Hepatocyte (in vitro differentiated cells): ENCODE results near the gene MGARP. TPM values are rescaled to one million over a fixed set of nuclear protein-coding genes. Genes with fewer than 3 reads are reported as not detected.

Source experiments
- DNase-seq: peaks from one replicate; pipeline ENCODE4 v3.0.0-alpha.2; 2016; ENCODE audit warnings: low spot score
- H2AFZ ChIP-seq: fragments of 200-600 bp; sonication (generic); 2 replicates; pipeline ENCODE4 v1.6.0; 2016; ENCODE audit warnings: antibody characterized with exemption, mild to moderate bottlenecking
- H3K27ac ChIP-seq: fragments of 200-600 bp; sonication (generic); 2 replicates; pipeline ENCODE4 v1.5.1; 2016; ENCODE audit warnings: mild to moderate bottlenecking
- H3K27me3 ChIP-seq: fragments of 200-600 bp; sonication (generic); 2 replicates; pipeline ENCODE4 v1.6.1; 2016
- H3K36me3 ChIP-seq: fragments of 200-600 bp; sonication (generic); replicated peaks from 2 replicates; pipeline ENCODE4 v1.5.1; 2016; ENCODE audit warnings: low read depth; ENCODE audit not compliant: insufficient read depth
- H3K4me1 ChIP-seq: fragments of 200-600 bp; sonication (generic); 2 replicates; pipeline ENCODE4 v1.5.1; 2016; ENCODE audit warnings: mild to moderate bottlenecking, moderate library complexity; ENCODE audit not compliant: insufficient read depth
- H3K4me2 ChIP-seq: fragments of 200-600 bp; sonication (generic); 2 replicates; pipeline ENCODE4 v1.6.0; 2016
- H3K4me3 ChIP-seq: fragments of 200-600 bp; sonication (generic); 2 replicates; pipeline ENCODE4 v1.5.1; 2016; ENCODE audit warnings: mild to moderate bottlenecking
- H3K79me2 ChIP-seq: fragments of 200-600 bp; sonication (generic); 2 replicates; pipeline ENCODE4 v1.6.0; 2017; ENCODE audit warnings: mild to moderate bottlenecking
- H3K9me2 ChIP-seq: fragments of 200-600 bp; sonication (generic); replicated peaks from 2 replicates; pipeline ENCODE4 v1.6.0; 2017; ENCODE audit warnings: mild to moderate bottlenecking; ENCODE audit not compliant: insufficient read depth
- H3K9me3 ChIP-seq: fragments of 200-600 bp; sonication (generic); 2 replicates; pipeline ENCODE4 v1.5.1; 2016; ENCODE audit warnings: low read depth, mild to moderate bottlenecking
- H4K20me1 ChIP-seq: fragments of 200-600 bp; sonication (generic); 2 replicates; pipeline ENCODE4 v1.6.0; 2016; ENCODE audit warnings: mild to moderate bottlenecking; ENCODE audit not compliant: insufficient read depth, poor library complexity, severe bottlenecking
- EZH2 ChIP-seq: fragments of 200-600 bp; sonication (generic); IDR thresholded peaks from 2 replicates; pipeline ENCODE4 v1.6.1; 2016; ENCODE audit warnings: antibody characterized with exemption, mild to moderate bottlenecking, borderline replicate concordance
- EZH2phosphoT487 ChIP-seq: fragments of 200-600 bp; sonication (generic); IDR thresholded peaks from one replicate; pipeline ENCODE4 v1.6.1; 2018; ENCODE audit warnings: antibody characterized with exemption, mild to moderate bottlenecking, low read depth, moderate library complexity; ENCODE audit not compliant: unreplicated experiment, severe bottlenecking
- WGBS: methylation state at CpG from one replicate; pipeline ENCODE4 v1.1.6; 2016; ENCODE audit warnings: low lambda C conversion rate; ENCODE audit errors: missing lambda C conversion rate; 5-methylcytosine and 5-hydroxymethylcytosine counted together
- polyA plus RNA-seq: library from polyadenylated mRNA; unstranded; fragments of >200 nt; fragmentation: Nextera tagmentation; extraction: Ambion mirVana; gene quantifications from 2 replicates; pipeline ENCODE4 v1.2.1, GENCODE V29; 2016
- total RNA-seq: library from RNA; depleted of rRNA; stranded (reverse); fragments of >200 nt; gene quantifications from 2 replicates; pipeline ENCODE4 v1.2.3, GENCODE V29; 2014
- TF ChIP-seq, protein P1 (sequence below): fragments of 200-600 bp; sonication (generic); IDR thresholded peaks from 2 replicates; pipeline ENCODE4 v1.5.1; 2016; ENCODE audit warnings: antibody characterized with exemption, mild to moderate bottlenecking; ENCODE audit not compliant: poor library complexity

The MGARP gene
- total and polyA plus RNA-seq, 2 experiments from 2014 or later: 0.90 to 4.3 TPM

DNA sequence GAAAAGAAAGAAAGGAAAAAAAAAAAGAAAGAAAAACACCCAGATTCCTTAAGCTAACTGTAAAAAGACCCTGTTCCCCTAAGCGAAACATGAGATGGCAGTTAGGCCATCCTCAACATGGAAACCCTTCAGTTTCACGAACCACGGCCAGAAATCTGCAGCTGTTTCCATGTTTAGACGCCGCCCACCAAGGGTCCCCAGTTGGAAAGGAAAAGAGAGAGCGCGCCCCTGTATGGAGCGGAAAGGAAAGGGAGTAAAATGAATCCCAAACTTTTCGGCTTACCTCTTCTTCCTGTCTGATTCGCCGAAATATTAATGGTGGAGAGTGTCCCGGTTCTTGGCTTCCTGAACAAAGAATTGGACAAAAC lies 38.3 kb downstream of the MGARP start:
- Histone ChIP-seq H3K9me2 (no peaks in the 10 kb centered on the region), H3K36me3 (no peaks in the 10 kb centered on the region), H3K9me3 (no peaks in the 10 kb centered on the region), H2AFZ (no peak overlapping the region), H4K20me1 (no peaks in the 10 kb centered on the region), H3K27me3 (no peaks in the 10 kb centered on the region), H3K4me1 (no peaks in the 10 kb centered on the region), H3K4me2 (no peak overlapping the region), H3K79me2 (no peaks in the 10 kb centered on the region), H3K4me3 (no peak overlapping the region), H3K27ac (no peak overlapping the region)
- no peak for TF ChIP-seq EZH2phosphoT487
- no peak for TF ChIP-seq EZH2
- TF ChIP-seq, protein P1, sequence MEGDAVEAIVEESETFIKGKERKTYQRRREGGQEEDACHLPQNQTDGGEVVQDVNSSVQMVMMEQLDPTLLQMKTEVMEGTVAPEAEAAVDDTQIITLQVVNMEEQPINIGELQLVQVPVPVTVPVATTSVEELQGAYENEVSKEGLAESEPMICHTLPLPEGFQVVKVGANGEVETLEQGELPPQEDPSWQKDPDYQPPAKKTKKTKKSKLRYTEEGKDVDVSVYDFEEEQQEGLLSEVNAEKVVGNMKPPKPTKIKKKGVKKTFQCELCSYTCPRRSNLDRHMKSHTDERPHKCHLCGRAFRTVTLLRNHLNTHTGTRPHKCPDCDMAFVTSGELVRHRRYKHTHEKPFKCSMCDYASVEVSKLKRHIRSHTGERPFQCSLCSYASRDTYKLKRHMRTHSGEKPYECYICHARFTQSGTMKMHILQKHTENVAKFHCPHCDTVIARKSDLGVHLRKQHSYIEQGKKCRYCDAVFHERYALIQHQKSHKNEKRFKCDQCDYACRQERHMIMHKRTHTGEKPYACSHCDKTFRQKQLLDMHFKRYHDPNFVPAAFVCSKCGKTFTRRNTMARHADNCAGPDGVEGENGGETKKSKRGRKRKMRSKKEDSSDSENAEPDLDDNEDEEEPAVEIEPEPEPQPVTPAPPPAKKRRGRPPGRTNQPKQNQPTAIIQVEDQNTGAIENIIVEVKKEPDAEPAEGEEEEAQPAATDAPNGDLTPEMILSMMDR: no peak
- WGBS: 95% methylated on average over 12 of the region's 12 CpGs
- DNase-seq: no peak

DNA sequence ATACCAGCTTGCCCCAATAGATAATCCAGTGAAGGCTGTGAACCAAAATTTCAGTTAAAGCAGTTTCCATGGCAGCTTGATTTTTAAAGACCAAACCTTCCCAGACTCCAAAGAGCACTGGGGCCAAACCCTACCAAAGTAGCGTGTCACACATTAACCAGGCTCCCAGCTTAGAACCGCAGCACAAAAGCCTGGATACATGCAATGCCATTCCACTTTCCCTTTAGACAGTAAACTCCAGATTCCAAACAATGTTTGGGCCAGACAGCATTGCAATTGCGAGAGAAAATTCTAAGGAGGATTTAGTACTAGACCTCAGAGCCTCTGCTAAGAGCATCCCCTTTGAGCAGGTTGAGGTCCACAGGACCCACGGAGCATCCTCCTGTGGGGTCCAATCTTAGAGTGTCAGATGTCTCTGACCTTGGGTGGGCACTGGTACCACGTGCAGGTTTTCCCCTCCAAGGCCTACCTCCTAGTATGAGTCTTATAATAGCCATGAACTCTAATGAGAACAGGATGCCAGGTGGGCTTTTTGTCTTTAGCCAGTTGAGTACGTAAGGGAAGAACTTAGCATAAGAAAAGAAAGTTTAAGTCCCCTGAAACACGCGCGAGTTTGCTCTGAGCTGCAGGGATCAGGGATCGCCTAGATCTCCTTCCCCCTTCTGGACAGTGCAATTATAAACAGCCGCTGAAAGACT lies 38.8 kb downstream of the MGARP start:
- Histone ChIP-seq H3K4me2 (no peak overlapping the region), H3K9me2 (no peaks in the 10 kb centered on the region), H3K79me2 (no peaks in the 10 kb centered on the region), H3K27me3 (no peaks in the 10 kb centered on the region), H3K9me3 (no peaks in the 10 kb centered on the region), H3K4me3 (no peak overlapping the region), H3K36me3 (no peaks in the 10 kb centered on the region), H2AFZ (no peak overlapping the region), H3K4me1 (no peaks in the 10 kb centered on the region), H3K27ac (no peak overlapping the region), H4K20me1 (no peaks in the 10 kb centered on the region)
- WGBS: 68% methylated on average over 11 of the region's 11 CpGs
- no peak for TF ChIP-seq EZH2
- TF ChIP-seq, protein P1: no peak
- TF ChIP-seq EZH2phosphoT487: no peak
- no peak for DNase-seq

DNA sequence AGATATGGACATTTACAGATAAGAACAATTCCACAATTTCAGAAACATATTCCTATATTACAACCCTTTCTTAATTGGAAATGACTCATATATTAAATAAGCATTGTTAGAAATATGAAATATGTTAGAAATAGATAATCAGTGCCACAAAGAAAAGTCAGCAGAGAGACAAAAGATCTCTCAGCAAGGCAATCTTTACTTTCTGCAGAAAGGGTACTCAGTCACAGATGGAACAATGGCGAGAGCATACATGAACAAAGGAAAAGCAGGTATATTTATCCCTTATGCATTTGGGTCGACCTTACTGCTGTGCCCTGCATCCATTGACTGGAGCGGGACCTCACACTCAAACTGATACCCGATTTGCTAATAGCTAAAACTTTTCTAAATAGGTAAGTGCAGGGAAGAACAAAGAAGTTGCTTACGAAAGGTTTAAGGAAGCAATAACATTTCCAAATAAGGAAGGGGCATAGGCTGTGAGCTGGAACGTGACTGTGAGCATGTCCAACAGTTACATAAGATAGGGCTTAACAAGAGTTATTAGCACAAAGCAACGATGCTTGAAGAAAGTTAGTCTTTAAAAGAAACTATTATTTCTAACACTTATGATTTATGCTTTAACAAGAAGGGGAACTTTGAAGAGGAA lies 40.8 kb downstream of the MGARP start:
- H3K27ac ChIP-seq: no peak overlapping the region
- H2AFZ ChIP-seq: no peak overlapping the region
- H4K20me1 ChIP-seq: no peaks in the 10 kb centered on the region
- H3K9me3 ChIP-seq: no peaks in the 10 kb centered on the region
- no peaks in the 10 kb centered on the region for H3K79me2 ChIP-seq
- 58% methylated on average over 7 of the region's 7 CpGs for WGBS
- H3K4me1 ChIP-seq: no peaks in the 10 kb centered on the region
- no peaks in the 10 kb centered on the region for H3K36me3 ChIP-seq
- no peaks in the 10 kb centered on the region for H3K9me2 ChIP-seq
- H3K27me3 ChIP-seq: no peaks in the 10 kb centered on the region
- no peak for DNase-seq
- no peak overlapping the region for H3K4me3 ChIP-seq
- H3K4me2 ChIP-seq: no peak overlapping the region
- no peak for TF ChIP-seq EZH2phosphoT487
- TF ChIP-seq, protein P1: no peak
- no peak for TF ChIP-seq EZH2
